HEK293 (cell line): ENCODE results near the gene C16orf78.
A peak's percentile ranks its signal among the peaks of the same experiment; 100 is the strongest.

ENCODE experiments used
- CTCF ChIA-PET: fragments of 350-600 bp; formaldehyde crosslinking; extraction: SDS; loops from one replicate; lab custom pipeline; 2021; ENCODE audit warnings: antibody characterized with exemption; lab: Yijun Ruan, JAX
- POLR2A ChIA-PET: fragments of 300-600 bp; formaldehyde crosslinking; extraction: SDS; loops from one replicate; lab custom pipeline; 2020; ENCODE audit warnings: antibody characterized with exemption, inconsistent platforms; lab: Yijun Ruan, JAX
- H3K27ac ChIP-seq: fragments of 200-500 bp; sonication (Bioruptor generic); 2 replicates; pipeline ENCODE4 v1.5.1; 2014; ENCODE audit warnings: low read depth, low read length, control low read depth, inconsistent platforms; ENCODE audit errors: extremely low read depth
- H3K36me3 ChIP-seq, 2 experiments: fragments of 200-500 bp in 1 of 2; sonication (Bioruptor generic) in 1 of 2; 1 replicate in 1 of 2; 2 replicates in 1 of 2; pipeline ENCODE4 v1.5.1; 2014 to 2017; ENCODE audit warnings: inconsistent platforms in 2 of 2, low read length in 2 of 2; ENCODE audit not compliant: control insufficient read depth in 2 of 2, insufficient read depth in 1 of 2
- H3K4me1 ChIP-seq: fragments of 200-500 bp; sonication (Bioruptor generic); 2 replicates; pipeline ENCODE4 v1.5.1; 2014; ENCODE audit warnings: mild to moderate bottlenecking, low read length, inconsistent platforms; ENCODE audit not compliant: control insufficient read depth, insufficient read depth
- H3K4me3 ChIP-seq: 2 replicates; pipeline ENCODE4 v1.5.1; 2011; ENCODE audit warnings: low read depth, mild to moderate bottlenecking, control low read depth, low read length, moderate library complexity
- H3K9me3 ChIP-seq: fragments of 200-500 bp; sonication (Bioruptor generic); 2 replicates; pipeline ENCODE4 v1.5.1; 2014; ENCODE audit warnings: low read depth, low read length, inconsistent platforms; ENCODE audit not compliant: control insufficient read depth, insufficient read depth
- KLF16 ChIP-seq: fragments of 450-650 bp; formaldehyde crosslinking; IDR thresholded peaks from 2 replicates; pipeline ENCODE4 v1.5.1; 2017; ENCODE audit warnings: missing biosample characterization, missing genetic modification characterization
- KLF17 ChIP-seq: fragments of 450-650 bp; formaldehyde crosslinking; IDR thresholded peaks from 2 replicates; pipeline ENCODE4 v1.5.1; 2016; ENCODE audit warnings: missing biosample characterization, missing genetic modification characterization
- MYNN ChIP-seq: fragments of 450-650 bp; formaldehyde crosslinking; IDR thresholded peaks from 2 replicates; pipeline ENCODE4 v1.5.1; 2016; ENCODE audit warnings: missing biosample characterization, missing genetic modification characterization, borderline replicate concordance
- SCRT1 ChIP-seq: fragments of 450-650 bp; formaldehyde crosslinking; IDR thresholded peaks from 2 replicates; pipeline ENCODE4 v1.5.1; 2016; ENCODE audit warnings: missing biosample characterization, missing genetic modification characterization, borderline replicate concordance
- ZBTB1 ChIP-seq: fragments of 450-650 bp; formaldehyde crosslinking; IDR thresholded peaks from 2 replicates; pipeline ENCODE4 v1.5.1; 2016; ENCODE audit warnings: missing biosample characterization, missing genetic modification characterization
- ZNF112 ChIP-seq: fragments of 450-650 bp; formaldehyde crosslinking; IDR thresholded peaks from 2 replicates; pipeline ENCODE4 v1.5.0; 2017; ENCODE audit warnings: missing biosample characterization, missing genetic modification characterization
- ZNF16 ChIP-seq: fragments of 450-650 bp; formaldehyde crosslinking; IDR thresholded peaks from 2 replicates; pipeline ENCODE4 v1.5.1; 2016; ENCODE audit warnings: low read depth, missing biosample characterization, missing genetic modification characterization
- ZNF2 ChIP-seq: fragments of 450-650 bp; formaldehyde crosslinking; IDR thresholded peaks from 2 replicates; pipeline ENCODE4 v1.5.1; 2016; ENCODE audit warnings: missing biosample characterization, missing genetic modification characterization
- ZNF394 ChIP-seq: fragments of 450-650 bp; formaldehyde crosslinking; IDR thresholded peaks from 2 replicates; pipeline ENCODE4 v1.5.1; 2016; ENCODE audit warnings: missing biosample characterization, missing genetic modification characterization, mild to moderate bottlenecking, moderate library complexity, borderline replicate concordance
- ZNF521 ChIP-seq: fragments of 450-650 bp; formaldehyde crosslinking; IDR thresholded peaks from 2 replicates; pipeline ENCODE4 v1.5.1; 2017; ENCODE audit warnings: missing biosample characterization, mild to moderate bottlenecking, missing genetic modification characterization
- ZNF529 ChIP-seq: fragments of 450-650 bp; formaldehyde crosslinking; IDR thresholded peaks from 2 replicates; pipeline ENCODE4 v1.5.1; 2017; ENCODE audit warnings: missing genetic modification characterization, missing biosample characterization; ENCODE audit not compliant: insufficient replicate concordance
- ZNF621 ChIP-seq: fragments of 450-650 bp; formaldehyde crosslinking; IDR thresholded peaks from 2 replicates; pipeline ENCODE4 v1.5.1; 2017; ENCODE audit warnings: missing biosample characterization, missing genetic modification characterization
- ZNF664 ChIP-seq: fragments of 450-650 bp; formaldehyde crosslinking; IDR thresholded peaks from 2 replicates; pipeline ENCODE4 v1.5.1; 2016; ENCODE audit warnings: missing biosample characterization, missing genetic modification characterization
- ZNF707 ChIP-seq: fragments of 450-650 bp; formaldehyde crosslinking; IDR thresholded peaks from 2 replicates; pipeline ENCODE4 v1.5.1; 2016; ENCODE audit warnings: missing biosample characterization, missing genetic modification characterization
- ZNF776 ChIP-seq: fragments of 450-650 bp; formaldehyde crosslinking; IDR thresholded peaks from 2 replicates; pipeline ENCODE4 v1.5.0; 2017; ENCODE audit warnings: missing biosample characterization, missing genetic modification characterization, borderline replicate concordance
- ZNF843 ChIP-seq: fragments of 450-650 bp; formaldehyde crosslinking; IDR thresholded peaks from 2 replicates; pipeline ENCODE4 v1.5.1; 2016; ENCODE audit warnings: missing biosample characterization, missing genetic modification characterization
- TF ChIP-seq, protein P1 (sequence below): fragments of 450-650 bp; formaldehyde crosslinking; IDR thresholded peaks from 2 replicates; pipeline ENCODE4 v1.5.1; 2016; ENCODE audit warnings: missing biosample characterization, missing genetic modification characterization
- TF ChIP-seq, protein P2 (sequence below): fragments of 450-650 bp; formaldehyde crosslinking; conservative IDR thresholded peaks from 2 replicates; pipeline ENCODE4 v1.5.1; 2016; ENCODE audit warnings: low read depth, missing biosample characterization, missing genetic modification characterization
- TF ChIP-seq, protein P3 (sequence below): fragments of 450-650 bp; formaldehyde crosslinking; IDR thresholded peaks from 2 replicates; pipeline ENCODE4 v1.5.1; 2016; ENCODE audit warnings: missing biosample characterization, missing genetic modification characterization

The C16orf78 gene

GRCh38 chr16:49400611-49401010 is 27.0 kb downstream of the C16orf78 start (continued):
- TF ChIP-seq, protein P1, sequence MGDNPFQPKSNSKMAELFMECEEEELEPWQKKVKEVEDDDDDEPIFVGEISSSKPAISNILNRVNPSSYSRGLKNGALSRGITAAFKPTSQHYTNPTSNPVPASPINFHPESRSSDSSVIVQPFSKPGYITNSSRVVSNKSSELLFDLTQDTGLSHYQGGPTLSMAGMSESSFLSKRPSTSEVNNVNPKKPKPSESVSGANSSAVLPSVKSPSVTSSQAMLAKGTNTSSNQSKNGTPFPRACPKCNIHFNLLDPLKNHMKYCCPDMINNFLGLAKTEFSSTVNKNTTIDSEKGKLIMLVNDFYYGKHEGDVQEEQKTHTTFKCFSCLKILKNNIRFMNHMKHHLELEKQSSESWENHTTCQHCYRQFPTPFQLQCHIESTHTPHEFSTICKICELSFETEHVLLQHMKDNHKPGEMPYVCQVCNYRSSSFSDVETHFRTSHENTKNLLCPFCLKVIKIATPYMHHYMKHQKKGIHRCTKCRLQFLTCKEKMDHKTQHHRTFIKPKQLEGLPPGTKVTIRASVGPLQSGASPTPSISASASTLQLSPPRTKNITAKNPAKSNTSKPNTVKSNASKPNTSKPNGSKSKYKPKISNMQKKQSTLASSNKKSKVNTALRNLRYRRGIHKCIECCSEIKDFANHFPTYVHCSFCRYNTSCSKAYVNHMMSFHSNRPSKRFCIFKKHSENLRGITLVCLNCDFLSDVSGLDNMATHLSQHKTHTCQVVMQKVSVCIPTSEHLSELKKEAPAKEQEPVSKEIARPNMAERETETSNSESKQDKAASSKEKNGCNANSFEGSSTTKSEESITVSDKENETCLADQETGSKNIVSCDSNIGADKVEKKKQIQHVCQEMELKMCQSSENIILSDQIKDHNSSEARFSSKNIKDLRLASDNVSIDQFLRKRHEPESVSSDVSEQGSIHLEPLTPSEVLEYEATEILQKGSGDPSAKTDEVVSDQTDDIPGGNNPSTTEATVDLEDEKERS (tag by site-specific recombination), result no peak
- no peak for TF ChIP-seq ZNF112

- H3K9me3 ChIP-seq, result no peaks in the 10 kb centered on the region
- no peak overlapping the region for H3K27ac ChIP-seq
- POLR2A ChIA-PET, result no interaction called here
- H3K4me3 ChIP-seq, result no peak overlapping the region
- CTCF ChIA-PET, result interaction anchor here (0.5 to 1.4 kb wide), 2 partner anchors 152 to 472 kb away, joined by 3 to 5 read pairs; no protein-coding TSS in a partner anchor
- TF ChIP-seq SCRT1 (tag by site-specific recombination), result no peak
- no peaks in the 10 kb centered on the region for H3K4me1 ChIP-seq
- H3K36me3 ChIP-seq, result no peaks in the 10 kb centered on the region
Observed at GRCh38 chr16:49405123-49405522, 31.5 kb downstream of the C16orf78 start.

DNA sequence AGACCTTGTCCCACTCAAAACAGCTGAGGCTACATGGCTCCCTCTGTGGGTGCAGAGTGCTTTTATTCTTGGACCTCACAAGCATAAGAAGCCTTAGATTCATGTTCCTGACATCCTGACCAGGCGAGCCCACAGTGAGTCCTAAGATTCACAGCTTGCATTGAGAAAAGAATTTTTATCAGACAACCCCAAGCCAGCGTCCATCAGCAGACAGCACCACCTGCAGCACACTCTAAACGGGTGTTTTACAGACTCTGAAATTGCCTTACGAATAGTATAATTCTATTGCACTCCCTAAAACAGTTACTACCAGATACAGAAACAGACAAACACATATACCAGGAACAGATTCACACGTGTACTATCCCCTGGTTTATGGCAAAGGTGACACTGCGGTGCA is 31.9 kb downstream of the C16orf78 start:
- no peak overlapping the region for H3K4me3 ChIP-seq
- TF ChIP-seq ZNF664 (tag by site-specific recombination), result no peak
- TF ChIP-seq ZNF707 (tag by site-specific recombination), result no peak
- TF ChIP-seq ZNF521 (tag by site-specific recombination), result no peak
- no peak for TF ChIP-seq KLF16 (tag by site-specific recombination)
- H3K9me3 ChIP-seq, result no peaks in the 10 kb centered on the region
- no peak overlapping the region for H3K27ac ChIP-seq
- POLR2A ChIA-PET, result no interaction called here
- H3K36me3 ChIP-seq, result no peaks in the 10 kb centered on the region
- H3K4me1 ChIP-seq, result no peaks in the 10 kb centered on the region
- CTCF ChIA-PET, result interaction anchor here (0.5 to 1.4 kb wide), 4 partner anchors 15 to 472 kb away, joined by 3 to 5 read pairs (median 3); no protein-coding TSS in a partner anchor

DNA sequence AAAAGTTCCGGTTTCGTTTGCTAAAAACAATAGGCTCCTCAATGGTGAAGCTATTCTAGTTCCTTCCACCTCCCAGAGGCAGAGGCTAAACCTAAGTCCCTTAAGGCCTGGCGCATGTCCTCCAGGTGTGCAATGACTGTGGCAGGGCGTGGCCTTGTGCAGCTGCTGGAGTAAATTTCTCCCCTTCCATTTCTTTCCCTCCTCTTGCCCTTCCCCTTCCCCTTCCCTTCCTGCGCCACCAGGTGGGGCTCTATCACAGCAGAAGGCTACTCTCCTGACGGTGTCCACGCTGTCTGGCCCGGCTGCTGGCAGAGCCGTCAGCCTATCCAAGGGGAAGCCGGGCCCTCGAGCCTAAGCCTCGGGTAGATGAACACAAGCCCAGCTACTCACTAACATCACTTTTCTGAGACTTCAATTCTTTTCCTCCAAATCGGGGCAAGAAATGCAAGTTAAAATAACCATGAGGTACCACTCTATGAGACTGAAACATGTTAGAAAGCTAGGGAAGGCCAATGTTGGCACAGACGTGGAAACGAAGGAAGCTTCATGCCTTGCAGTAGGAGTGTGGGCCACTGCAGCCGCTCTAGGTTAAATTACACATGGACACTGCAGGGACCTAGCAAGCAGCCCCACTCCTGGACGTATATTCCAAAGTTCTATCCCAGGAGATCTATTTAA is 34.4 kb downstream of the C16orf78 start:
- H3K4me3 ChIP-seq, result no peak overlapping the region
- ChIA-PET CTCF (interaction anchor here (0.5 to 2.3 kb wide), 37 partner anchors 9 to 1433 kb away, joined by 3 to 21 read pairs (median 4); no protein-coding TSS in a partner anchor), POLR2A (interaction anchor here (0.6 kb wide), 1 partner anchor 448 kb away, joined by 6 read pairs; the partner anchor contains the start of gene ZNF423)
- H3K36me3 ChIP-seq, result no peaks in the 10 kb centered on the region
- H3K27ac ChIP-seq, result no peak overlapping the region
- H3K9me3 ChIP-seq, result no peaks in the 10 kb centered on the region
- no peaks in the 10 kb centered on the region for H3K4me1 ChIP-seq
- no peak for TF ChIP-seq KLF16 (tag by site-specific recombination)
- TF ChIP-seq KLF17 (tag by site-specific recombination), result 0 out of 2 replicates have a peak, but pooled peaks have one; percentile 36
- no peak for TF ChIP-seq MYNN (tag by site-specific recombination)
- TF ChIP-seq ZNF621 (tag by site-specific recombination), result no peak
- TF ChIP-seq ZNF394 (tag by site-specific recombination), result 0 out of 2 replicates have a peak, but pooled peaks have one; percentile 13
- TF ChIP-seq, protein P2, sequence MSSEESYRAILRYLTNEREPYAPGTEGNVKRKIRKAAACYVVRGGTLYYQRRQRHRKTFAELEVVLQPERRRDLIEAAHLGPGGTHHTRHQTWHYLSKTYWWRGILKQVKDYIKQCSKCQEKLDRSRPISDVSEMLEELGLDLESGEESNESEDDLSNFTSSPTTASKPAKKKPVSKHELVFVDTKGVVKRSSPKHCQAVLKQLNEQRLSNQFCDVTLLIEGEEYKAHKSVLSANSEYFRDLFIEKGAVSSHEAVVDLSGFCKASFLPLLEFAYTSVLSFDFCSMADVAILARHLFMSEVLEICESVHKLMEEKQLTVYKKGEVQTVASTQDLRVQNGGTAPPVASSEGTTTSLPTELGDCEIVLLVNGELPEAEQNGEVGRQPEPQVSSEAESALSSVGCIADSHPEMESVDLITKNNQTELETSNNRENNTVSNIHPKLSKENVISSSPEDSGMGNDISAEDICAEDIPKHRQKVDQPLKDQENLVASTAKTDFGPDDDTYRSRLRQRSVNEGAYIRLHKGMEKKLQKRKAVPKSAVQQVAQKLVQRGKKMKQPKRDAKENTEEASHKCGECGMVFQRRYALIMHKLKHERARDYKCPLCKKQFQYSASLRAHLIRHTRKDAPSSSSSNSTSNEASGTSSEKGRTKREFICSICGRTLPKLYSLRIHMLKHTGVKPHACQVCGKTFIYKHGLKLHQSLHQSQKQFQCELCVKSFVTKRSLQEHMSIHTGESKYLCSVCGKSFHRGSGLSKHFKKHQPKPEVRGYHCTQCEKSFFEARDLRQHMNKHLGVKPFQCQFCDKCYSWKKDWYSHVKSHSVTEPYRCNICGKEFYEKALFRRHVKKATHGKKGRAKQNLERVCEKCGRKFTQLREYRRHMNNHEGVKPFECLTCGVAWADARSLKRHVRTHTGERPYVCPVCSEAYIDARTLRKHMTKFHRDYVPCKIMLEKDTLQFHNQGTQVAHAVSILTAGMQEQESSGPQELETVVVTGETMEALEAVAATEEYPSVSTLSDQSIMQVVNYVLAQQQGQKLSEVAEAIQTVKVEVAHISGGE, result no peak
- TF ChIP-seq, protein P3, sequence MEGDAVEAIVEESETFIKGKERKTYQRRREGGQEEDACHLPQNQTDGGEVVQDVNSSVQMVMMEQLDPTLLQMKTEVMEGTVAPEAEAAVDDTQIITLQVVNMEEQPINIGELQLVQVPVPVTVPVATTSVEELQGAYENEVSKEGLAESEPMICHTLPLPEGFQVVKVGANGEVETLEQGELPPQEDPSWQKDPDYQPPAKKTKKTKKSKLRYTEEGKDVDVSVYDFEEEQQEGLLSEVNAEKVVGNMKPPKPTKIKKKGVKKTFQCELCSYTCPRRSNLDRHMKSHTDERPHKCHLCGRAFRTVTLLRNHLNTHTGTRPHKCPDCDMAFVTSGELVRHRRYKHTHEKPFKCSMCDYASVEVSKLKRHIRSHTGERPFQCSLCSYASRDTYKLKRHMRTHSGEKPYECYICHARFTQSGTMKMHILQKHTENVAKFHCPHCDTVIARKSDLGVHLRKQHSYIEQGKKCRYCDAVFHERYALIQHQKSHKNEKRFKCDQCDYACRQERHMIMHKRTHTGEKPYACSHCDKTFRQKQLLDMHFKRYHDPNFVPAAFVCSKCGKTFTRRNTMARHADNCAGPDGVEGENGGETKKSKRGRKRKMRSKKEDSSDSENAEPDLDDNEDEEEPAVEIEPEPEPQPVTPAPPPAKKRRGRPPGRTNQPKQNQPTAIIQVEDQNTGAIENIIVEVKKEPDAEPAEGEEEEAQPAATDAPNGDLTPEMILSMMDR (tag by site-specific recombination), result peak; percentile 92
- no peak for TF ChIP-seq ZNF843
- TF ChIP-seq ZNF529 (tag by site-specific recombination), result no peak
- no peak for TF ChIP-seq ZNF776 (tag by site-specific recombination)
- no peak for TF ChIP-seq ZBTB1 (tag by site-specific recombination)
- TF ChIP-seq ZNF2 (tag by site-specific recombination), result peak; percentile 61; the same call in 1 of the 2 replicates
- no peak for TF ChIP-seq ZNF16 (tag by site-specific recombination)
